ENCODE results near the gene RYK. TPM values are rescaled to one million over a fixed set of nuclear protein-coding genes. Genes with fewer than 3 reads are reported as not detected.
"Not testable (repeated sequence)": the region's sequence is repeated elsewhere in the genome, so short reads cannot be mapped to it uniquely, and the experiment has no call there.

The RYK gene
- total and polyA plus RNA-seq, 2 donors (not counting 1 experiment from before 2014, with no cell fraction given) = 60.6 to 112 TPM

DNA sequence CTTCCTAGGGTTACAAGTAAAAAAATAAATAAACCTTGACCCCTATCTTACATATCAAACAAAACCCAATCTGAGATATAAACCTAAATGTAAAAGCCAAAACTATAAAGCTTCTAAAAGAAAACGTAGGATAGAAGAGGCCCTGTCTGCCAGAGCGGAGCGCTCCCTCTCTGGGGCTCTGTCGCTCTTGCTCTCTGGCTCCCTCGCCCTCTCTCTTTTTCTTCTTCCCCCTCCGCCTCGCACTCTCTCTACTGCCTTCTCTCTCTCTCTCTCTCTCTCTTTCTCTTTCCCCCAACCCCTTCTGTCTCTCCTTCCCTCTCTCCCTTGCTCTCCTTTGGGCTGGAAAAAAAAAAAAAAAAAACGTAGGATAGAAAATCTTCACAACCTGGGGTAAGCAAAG lies 21.6 kb downstream of the RYK start:
- TF ChIP-seq, protein P1, sequence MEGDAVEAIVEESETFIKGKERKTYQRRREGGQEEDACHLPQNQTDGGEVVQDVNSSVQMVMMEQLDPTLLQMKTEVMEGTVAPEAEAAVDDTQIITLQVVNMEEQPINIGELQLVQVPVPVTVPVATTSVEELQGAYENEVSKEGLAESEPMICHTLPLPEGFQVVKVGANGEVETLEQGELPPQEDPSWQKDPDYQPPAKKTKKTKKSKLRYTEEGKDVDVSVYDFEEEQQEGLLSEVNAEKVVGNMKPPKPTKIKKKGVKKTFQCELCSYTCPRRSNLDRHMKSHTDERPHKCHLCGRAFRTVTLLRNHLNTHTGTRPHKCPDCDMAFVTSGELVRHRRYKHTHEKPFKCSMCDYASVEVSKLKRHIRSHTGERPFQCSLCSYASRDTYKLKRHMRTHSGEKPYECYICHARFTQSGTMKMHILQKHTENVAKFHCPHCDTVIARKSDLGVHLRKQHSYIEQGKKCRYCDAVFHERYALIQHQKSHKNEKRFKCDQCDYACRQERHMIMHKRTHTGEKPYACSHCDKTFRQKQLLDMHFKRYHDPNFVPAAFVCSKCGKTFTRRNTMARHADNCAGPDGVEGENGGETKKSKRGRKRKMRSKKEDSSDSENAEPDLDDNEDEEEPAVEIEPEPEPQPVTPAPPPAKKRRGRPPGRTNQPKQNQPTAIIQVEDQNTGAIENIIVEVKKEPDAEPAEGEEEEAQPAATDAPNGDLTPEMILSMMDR (conservative IDR thresholded peaks at IDR 0.05 in 1 of 2, IDR thresholded peaks at IDR 0.05 in 1 of 2; ENCODE audit: low read depth in 1 of 2, low read length in 2 of 2) = no peak
- TF ChIP-seq EZH2 (IDR thresholded peaks at IDR 0.05; ENCODE audit: low read length, missing control alignments) = no peak

DNA sequence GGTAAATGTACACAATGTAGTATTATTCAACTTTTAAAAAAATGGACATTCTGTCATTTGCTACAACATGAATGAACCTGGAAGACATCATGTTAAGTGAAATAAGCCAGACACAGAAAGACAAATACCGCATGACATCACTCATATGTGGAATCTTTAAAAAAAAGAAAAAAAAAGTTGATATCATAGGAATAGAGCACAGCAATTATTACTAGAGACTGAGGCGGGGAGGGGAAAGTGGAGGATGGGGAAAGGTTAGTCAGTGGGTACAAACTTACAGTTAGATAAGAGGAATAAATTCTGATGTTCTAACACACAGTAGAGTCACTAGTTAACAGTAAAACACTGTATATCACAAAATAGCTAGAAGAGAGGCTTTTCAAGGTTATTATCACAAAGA lies 22.2 kb downstream of the RYK start:
- no peak for TF ChIP-seq EZH2 (IDR thresholded peaks at IDR 0.05; ENCODE audit: low read length, missing control alignments)
- TF ChIP-seq, protein P1 (conservative IDR thresholded peaks at IDR 0.05 in 1 of 2, IDR thresholded peaks at IDR 0.05 in 1 of 2; ENCODE audit: low read depth in 1 of 2, low read length in 2 of 2) = no peak
- no peak overlapping the region for H3K4me3 ChIP-seq (replicated peaks in 1 of 4; ENCODE audit: control extremely low read depth in 1 of 4, insufficient read depth in 1 of 4, low read depth in 3 of 4, low read length in 4 of 4)
- H3K36me3 ChIP-seq (ENCODE audit: control insufficient read depth, insufficient read depth, low read length) = no peaks in the 10 kb centered on the region
- no peaks in the 10 kb centered on the region for H3K9me3 ChIP-seq (ENCODE audit: control insufficient read depth, insufficient read depth, low read depth, low read length)
- no peaks in the 10 kb centered on the region for H3K27me3 ChIP-seq (ENCODE audit: control insufficient read depth, insufficient read depth, low read length)
- no peaks in the 10 kb centered on the region for H3K4me1 ChIP-seq (ENCODE audit: control insufficient read depth, extremely low read depth, insufficient read depth, low read length)
- no peak overlapping the region for H3K4me2 ChIP-seq (ENCODE audit: extremely low read depth, insufficient read depth, low read length)
- no peak overlapping the region for H3K9ac ChIP-seq (ENCODE audit: insufficient read depth, low read length)
- no peak overlapping the region for H2AFZ ChIP-seq (ENCODE audit: low read length)
- DNase-seq (ENCODE audit: low read depth in 2 of 2) = no peak
- H4K20me1 ChIP-seq (ENCODE audit: control insufficient read depth, extremely low read depth, insufficient read depth, low read length) = no peaks in the 10 kb centered on the region
- peaks cover 75% of the 10 kb centered on the region for H3K79me2 ChIP-seq (ENCODE audit: control insufficient read depth, insufficient read depth, low read length)
- H3K27ac ChIP-seq (ENCODE audit: insufficient read depth, low read length) = no peak overlapping the region

More for the DNA sequence above, 21.6 kb downstream of the RYK start:
- Histone ChIP-seq H3K9me3 (ENCODE audit: control insufficient read depth, insufficient read depth, low read depth, low read length) (no peaks in the 10 kb centered on the region), H3K4me1 (ENCODE audit: control insufficient read depth, extremely low read depth, insufficient read depth, low read length) (no peaks in the 10 kb centered on the region), H3K9ac (ENCODE audit: insufficient read depth, low read length) (no peak overlapping the region), H3K36me3 (ENCODE audit: control insufficient read depth, insufficient read depth, low read length) (no peaks in the 10 kb centered on the region), H3K4me2 (ENCODE audit: extremely low read depth, insufficient read depth, low read length) (no peak overlapping the region), H3K4me3 (replicated peaks in 1 of 4; ENCODE audit: control extremely low read depth in 1 of 4, insufficient read depth in 1 of 4, low read depth in 3 of 4, low read length in 4 of 4) (no peak overlapping the region), H3K27ac (ENCODE audit: insufficient read depth, low read length) (no peak overlapping the region), H3K27me3 (ENCODE audit: control insufficient read depth, insufficient read depth, low read length) (no peaks in the 10 kb centered on the region), H3K79me2 (ENCODE audit: control insufficient read depth, insufficient read depth, low read length) (peaks cover 75% of the 10 kb centered on the region), H4K20me1 (ENCODE audit: control insufficient read depth, extremely low read depth, insufficient read depth, low read length) (no peaks in the 10 kb centered on the region), H2AFZ (ENCODE audit: low read length) (no peak overlapping the region)
- DNase-seq (ENCODE audit: low read depth in 2 of 2) = no peak

DNA sequence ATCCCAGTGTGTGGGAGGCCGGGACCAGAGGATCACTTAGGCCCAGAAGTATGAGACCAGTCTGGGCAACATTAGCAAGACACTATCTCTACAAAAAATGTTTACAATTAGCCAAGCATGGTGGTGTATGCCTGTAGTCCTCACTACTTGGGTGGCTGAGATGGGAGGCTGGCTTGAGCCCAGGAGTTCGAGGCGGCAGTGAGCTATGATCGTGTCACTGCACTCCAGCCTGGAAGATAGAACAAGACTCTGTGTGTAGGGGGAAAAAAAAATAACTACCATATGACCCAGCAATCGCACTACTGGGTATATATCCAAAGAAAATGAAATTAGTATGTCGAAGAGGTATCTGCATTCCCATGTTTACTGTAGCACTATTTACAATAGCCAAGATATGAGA lies 22.6 kb downstream of the RYK start:
- Histone ChIP-seq H3K9ac (ENCODE audit: insufficient read depth, low read length) (no peak overlapping the region), H3K4me2 (ENCODE audit: extremely low read depth, insufficient read depth, low read length) (peak overlapping the region; percentile 8), H3K36me3 (ENCODE audit: control insufficient read depth, insufficient read depth, low read length) (no peaks in the 10 kb centered on the region), H4K20me1 (ENCODE audit: control insufficient read depth, extremely low read depth, insufficient read depth, low read length) (no peaks in the 10 kb centered on the region), H3K79me2 (ENCODE audit: control insufficient read depth, insufficient read depth, low read length) (peaks cover 73% of the 10 kb centered on the region), H3K4me1 (ENCODE audit: control insufficient read depth, extremely low read depth, insufficient read depth, low read length) (no peaks in the 10 kb centered on the region), H3K9me3 (ENCODE audit: control insufficient read depth, insufficient read depth, low read depth, low read length) (no peaks in the 10 kb centered on the region), H3K4me3 (replicated peaks in 1 of 4; ENCODE audit: control extremely low read depth in 1 of 4, insufficient read depth in 1 of 4, low read depth in 3 of 4, low read length in 4 of 4) (no peak overlapping the region), H2AFZ (ENCODE audit: low read length) (no peak overlapping the region), H3K27me3 (ENCODE audit: control insufficient read depth, insufficient read depth, low read length) (no peaks in the 10 kb centered on the region), H3K27ac (ENCODE audit: insufficient read depth, low read length) (no peak overlapping the region)
- TF ChIP-seq, protein P1 (conservative IDR thresholded peaks at IDR 0.05 in 1 of 2, IDR thresholded peaks at IDR 0.05 in 1 of 2; ENCODE audit: low read depth in 1 of 2, low read length in 2 of 2) = no peak
- no peak for TF ChIP-seq EZH2 (IDR thresholded peaks at IDR 0.05; ENCODE audit: low read length, missing control alignments)
- no peak for DNase-seq (ENCODE audit: low read depth in 2 of 2)

DNA sequence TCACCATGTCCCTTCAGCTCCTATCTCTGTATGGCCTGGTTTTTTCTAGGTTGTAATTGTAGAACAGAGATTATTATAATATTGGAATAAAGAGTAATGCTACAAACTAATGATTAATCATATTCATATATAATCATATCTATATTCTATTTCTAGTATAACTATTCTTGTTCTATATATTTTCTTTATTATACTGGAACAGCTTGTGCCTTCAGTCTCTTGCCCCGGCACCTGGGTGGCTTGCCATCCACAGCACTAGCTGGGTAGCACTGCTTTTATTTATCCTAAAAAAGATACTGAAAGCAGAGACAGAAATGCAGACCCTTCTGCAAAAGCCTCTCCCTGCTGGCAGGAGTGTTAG lies 25.9 kb downstream of the RYK start:
- not testable (repeated sequence) for H3K9me3 ChIP-seq (ENCODE audit: control insufficient read depth, insufficient read depth, low read depth, low read length); H3K27me3 ChIP-seq (ENCODE audit: control insufficient read depth, insufficient read depth, low read length); H4K20me1 ChIP-seq (ENCODE audit: control insufficient read depth, extremely low read depth, insufficient read depth, low read length); H3K4me1 ChIP-seq (ENCODE audit: control insufficient read depth, extremely low read depth, insufficient read depth, low read length); H3K4me2 ChIP-seq (ENCODE audit: extremely low read depth, insufficient read depth, low read length); H3K27ac ChIP-seq (ENCODE audit: insufficient read depth, low read length); H3K9ac ChIP-seq (ENCODE audit: insufficient read depth, low read length); H3K4me3 ChIP-seq (replicated peaks in 1 of 4; ENCODE audit: control extremely low read depth in 1 of 4, insufficient read depth in 1 of 4, low read depth in 3 of 4, low read length in 4 of 4); H3K36me3 ChIP-seq (ENCODE audit: control insufficient read depth, insufficient read depth, low read length); DNase-seq (ENCODE audit: low read depth in 2 of 2); H2AFZ ChIP-seq (ENCODE audit: low read length)
- peaks cover 54% of the 10 kb centered on the region for H3K79me2 ChIP-seq (ENCODE audit: control insufficient read depth, insufficient read depth, low read length)
